GM12892 (cell line): ENCODE measurements around the gene NKX1-2.

Source experiments
- POLR2A ChIP-seq: IDR thresholded peaks from 2 replicates; pipeline ENCODE4 v1.6.1; 2011; ENCODE audit warnings: low read depth, low read length, control low read depth
- POLR2AphosphoS5 ChIP-seq: IDR thresholded peaks from 2 replicates; pipeline ENCODE4 v1.6.1; 2011; ENCODE audit warnings: low read depth, low read length, control low read depth
- TAF1 ChIP-seq: IDR thresholded peaks from 2 replicates; pipeline ENCODE4 v1.6.1; 2011; ENCODE audit warnings: low read depth, mild to moderate bottlenecking, control low read depth, low read length, borderline replicate concordance

- no peak for TF ChIP-seq TAF1
- no peak for TF ChIP-seq POLR2A
- TF ChIP-seq POLR2AphosphoS5 = no peak
Measured at GRCh38 chr10:124481717-124482116, 31.9 kb upstream of the NKX1-2 start.
